ENCODE measurements around the gene LDLRAD4.

LDLRAD4 gene

GRCh38 chr18:13202571-13202970, 16.0 kb upstream of the LDLRAD4 start:
- no peak for DNase-seq (ENCODE audit: low read depth)

GRCh38 chr18:13206301-13206700, 12.3 kb upstream of the LDLRAD4 start:
- no peak for DNase-seq (ENCODE audit: low read depth)

DNA sequence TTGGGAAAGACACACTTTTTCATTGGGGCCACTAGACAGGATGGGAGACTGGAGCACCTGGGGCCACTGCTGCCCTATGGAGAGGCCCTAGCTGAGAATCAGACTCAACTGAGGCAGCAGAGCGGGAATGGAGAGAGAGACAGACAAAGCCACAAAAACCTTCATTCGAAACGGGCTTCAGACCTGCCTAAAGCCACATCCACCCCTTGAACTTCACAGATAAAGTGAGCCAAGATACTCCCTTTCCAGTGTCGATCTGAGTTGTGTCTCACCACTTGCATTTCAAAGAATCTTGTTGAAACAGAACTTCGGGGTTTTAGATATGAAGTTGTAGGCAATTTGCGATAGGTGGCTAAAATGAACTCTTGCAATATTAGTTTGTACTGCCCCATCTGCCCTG, 11.3 kb upstream of the LDLRAD4 start:
- DNase-seq (ENCODE audit: low read depth), result no peak

GRCh38 chr18:13211534-13211933, 7.0 kb upstream of the LDLRAD4 start:
- DNase-seq (ENCODE audit: low read depth), result no peak

DNA sequence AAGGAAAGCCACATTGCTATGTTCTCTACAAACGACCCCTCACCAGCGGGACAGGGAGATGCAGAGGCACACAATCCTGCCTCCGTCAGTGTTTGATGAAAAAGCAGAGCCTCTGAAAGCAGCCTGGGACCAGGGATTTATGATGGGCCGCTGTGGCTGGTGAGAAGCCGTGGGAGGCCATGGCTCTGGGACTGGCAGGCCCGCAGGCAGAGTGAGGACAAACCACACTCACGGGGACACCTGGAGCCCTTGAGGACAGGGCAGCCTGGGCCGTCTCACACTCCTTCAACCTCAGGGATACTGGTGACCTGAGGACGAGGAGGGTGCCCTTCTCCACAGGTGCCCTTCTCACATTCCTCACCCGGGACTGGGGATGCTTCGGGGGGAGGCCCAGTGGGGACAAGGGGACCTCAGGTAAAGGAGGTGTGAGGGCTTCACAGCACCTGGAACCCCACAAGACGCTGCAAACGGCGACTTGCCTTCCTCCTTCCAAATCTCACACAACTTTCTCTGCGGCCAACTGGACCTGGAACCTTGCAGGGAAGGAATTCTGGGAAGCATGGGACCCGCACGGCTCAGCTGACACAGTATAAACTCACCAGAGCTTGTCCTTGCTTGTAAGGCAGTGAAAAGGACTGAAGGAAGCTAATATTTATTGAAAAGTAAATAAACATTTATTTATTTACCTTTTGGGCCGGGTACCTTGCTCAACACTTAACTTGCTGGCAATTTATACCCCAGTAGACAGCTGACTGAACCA, 5.3 kb upstream of the LDLRAD4 start:
- DNase-seq (ENCODE audit: low read depth), result no peak

DNA sequence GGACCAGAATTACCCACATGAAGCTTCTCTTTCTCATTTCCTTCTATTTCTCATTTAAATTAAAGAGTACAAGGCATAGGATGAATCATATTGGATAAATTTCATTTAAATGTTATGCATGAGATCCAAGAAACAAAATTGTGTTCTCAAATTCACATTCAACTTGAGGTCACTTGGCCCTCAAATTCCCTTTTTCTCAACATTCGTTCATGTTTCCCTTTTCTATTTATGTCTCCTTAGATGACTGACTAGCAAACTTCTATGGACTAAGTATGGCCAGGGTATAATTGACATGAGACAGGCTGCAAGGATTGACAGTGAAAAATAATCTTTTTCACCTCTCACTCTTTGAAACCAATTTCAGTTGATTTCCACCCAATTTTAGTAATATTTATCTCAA, 4.0 kb upstream of the LDLRAD4 start:
- DNase-seq (ENCODE audit: low read depth), result no peak

GRCh38 chr18:13216092-13216582, 2.4 kb upstream of the LDLRAD4 start:
- no peak for DNase-seq (ENCODE audit: low read depth)

- DNase-seq (ENCODE audit: low read depth), result no peak
Measured at GRCh38 chr18:13216711-13217465, 1.7 kb upstream of the LDLRAD4 start.

- peak; percentile 15 for DNase-seq (ENCODE audit: low read depth)
Measured at GRCh38 chr18:13217466-13217961, 1.0 kb upstream of the LDLRAD4 start.

DNA sequence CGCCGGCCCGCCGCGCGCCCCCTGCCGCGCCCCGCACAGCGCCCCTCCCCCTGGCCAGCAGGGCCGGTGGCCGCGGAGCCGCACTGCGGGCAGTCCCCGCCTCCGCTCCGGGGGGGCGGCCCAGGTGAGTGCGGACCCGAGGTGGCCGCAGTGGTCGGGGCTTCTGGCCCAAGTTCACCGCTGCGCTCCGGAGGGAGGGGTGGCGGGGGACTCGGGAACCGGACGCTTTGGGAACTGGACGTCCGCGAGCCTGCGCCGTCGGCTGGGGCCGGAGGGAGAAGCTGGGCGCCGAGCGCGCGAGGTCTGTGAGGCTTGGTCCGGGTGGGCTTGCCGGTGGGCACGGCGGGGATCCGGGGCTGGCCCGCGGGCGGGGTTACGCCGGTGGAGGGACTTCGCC, 591 bp upstream of the LDLRAD4 start:
- no peak for DNase-seq (ENCODE audit: low read depth)

DNA sequence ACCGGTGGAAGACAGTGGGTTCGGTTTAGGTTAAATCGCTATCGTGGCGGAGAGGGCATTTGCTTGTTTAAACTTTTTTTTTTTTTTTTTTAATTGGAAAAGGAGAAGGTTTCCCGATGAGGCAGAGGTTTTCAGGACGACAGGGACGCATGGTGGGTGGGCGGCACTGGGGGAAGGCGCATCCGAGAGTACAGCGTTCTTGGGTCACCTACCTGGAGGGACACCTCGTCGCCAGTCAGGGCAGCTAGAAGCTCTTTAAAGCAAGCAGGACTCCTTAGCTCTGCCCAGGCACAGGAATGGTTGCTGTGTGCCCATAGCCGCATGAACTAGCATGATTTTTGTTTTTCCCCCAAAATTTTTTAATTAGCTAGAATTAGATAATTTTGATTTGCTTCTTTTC, 437 bp downstream of the LDLRAD4 start:
- no peak for DNase-seq (ENCODE audit: low read depth)

DNA sequence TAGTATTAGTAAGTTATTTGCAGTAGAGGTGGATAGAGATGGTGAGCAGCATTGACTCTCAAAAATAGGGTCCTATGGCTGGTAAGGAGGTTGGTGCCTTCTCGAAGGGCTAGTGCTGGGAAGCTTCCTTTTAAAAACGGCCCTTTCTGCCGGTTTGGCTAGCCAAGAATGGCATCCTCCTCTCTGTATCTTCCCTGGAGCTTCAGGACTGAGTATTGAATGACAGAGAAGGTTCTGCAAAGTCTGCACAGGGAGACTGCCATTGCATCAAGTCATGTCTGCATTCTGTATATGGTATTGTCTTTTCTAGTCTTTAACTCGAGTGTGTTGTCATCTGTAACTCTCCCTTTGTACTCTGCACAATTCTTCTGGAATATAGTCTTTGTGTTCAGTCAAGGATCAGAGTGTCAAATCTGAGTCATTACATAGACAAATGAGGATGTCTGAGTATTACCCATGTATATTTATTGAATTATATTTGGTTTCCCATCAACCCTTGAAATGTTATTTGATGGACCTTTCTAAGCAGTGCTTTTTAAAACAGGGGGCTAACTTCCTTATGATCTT, 1.1 kb downstream of the LDLRAD4 start:
- DNase-seq (ENCODE audit: low read depth), result no peak

- DNase-seq (ENCODE audit: low read depth), result no peak
Measured at GRCh38 chr18:13220361-13220991, 1.9 kb downstream of the LDLRAD4 start.

DNA sequence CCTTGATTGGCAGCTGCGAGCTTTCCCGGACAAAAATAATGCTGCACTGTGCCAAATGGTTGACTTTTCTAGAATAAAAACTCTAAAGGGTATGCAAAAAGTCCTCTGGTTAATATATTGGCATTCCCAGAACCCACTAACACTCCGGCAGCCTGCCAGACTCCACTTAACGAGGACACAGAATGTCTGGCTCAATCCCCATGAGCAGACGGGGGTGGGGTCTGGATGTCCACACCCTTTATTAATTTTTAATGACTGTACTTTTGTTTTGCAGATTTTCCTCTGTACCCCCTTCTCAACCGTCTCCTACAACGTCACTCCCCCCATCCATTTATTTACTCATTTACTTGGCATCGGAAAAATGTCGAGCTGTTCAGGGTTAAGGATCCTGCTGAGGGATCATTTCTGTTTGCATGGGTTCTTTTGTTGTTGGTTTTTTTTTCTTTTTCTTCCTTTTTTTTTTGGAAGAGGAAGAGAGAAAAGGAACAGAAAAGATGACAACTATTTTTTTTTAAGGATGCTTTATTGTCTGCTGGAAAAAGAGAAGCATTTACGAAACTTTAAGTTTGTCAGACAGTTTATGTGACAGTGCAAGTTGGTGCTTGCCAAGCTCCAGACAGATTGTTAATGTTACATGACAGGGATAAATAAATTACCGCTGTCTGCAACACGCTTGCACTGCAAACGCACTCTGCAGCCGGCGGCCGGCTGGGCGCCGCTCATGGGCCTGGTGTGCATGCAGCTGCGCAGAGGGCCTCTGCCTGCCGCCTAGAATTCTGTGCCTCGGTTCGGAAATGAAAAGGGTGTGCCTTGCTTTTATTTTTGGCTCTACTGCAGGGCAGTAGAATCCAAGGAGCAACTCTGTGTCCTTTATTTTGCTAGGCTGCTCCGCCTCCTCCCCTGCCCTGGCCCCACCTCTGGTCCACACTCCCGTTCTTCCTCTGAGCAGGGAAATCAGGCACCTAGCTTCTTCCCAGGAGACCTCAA, 3.6 kb downstream of the LDLRAD4 start:
- DNase-seq (ENCODE audit: low read depth), result no peak

GRCh38 chr18:13222856-13223281, 4.3 kb downstream of the LDLRAD4 start:
- no peak for DNase-seq (ENCODE audit: low read depth)

GRCh38 chr18:13223311-13224143, 5.0 kb downstream of the LDLRAD4 start:
- DNase-seq (ENCODE audit: low read depth), result no peak

GRCh38 chr18:13225261-13225660, 6.7 kb downstream of the LDLRAD4 start:
- DNase-seq (ENCODE audit: low read depth), result no peak

DNA sequence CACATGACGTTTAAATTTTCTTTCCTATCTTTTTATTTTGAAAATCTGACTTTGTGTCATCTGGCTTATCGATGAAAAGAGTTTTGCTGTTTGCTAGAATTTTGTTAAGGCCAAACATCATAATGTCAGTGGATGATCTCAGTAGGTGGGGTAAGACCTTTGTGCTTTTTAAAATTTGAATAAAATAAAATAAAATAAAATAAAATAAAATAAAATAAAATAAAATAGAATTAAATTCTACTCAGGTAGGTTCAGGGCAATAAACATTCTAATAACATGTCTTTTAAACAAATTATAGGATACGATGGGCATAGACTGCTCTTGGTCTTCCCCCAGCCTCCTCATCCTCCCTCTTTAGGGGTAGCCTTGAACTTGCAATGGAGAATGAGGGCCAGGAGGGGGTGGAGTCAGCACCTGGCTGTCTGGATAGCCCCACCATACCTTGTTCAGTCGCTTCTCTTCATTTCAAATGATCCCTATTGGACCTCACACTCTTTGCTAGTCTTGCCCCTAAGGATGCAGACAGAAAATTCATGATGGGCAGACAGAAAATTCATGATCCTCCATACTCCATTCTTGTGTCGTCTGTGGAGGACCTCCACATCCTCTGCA, 8.1 kb downstream of the LDLRAD4 start:
- DNase-seq (ENCODE audit: low read depth), result no peak

GRCh38 chr18:13227910-13228309, 9.3 kb downstream of the LDLRAD4 start:
- DNase-seq (ENCODE audit: low read depth), result no peak
